HepG2 (cell line): ENCODE measurements around the gene CDK14. TPM values are rescaled to one million over a fixed set of nuclear protein-coding genes. Genes with fewer than 3 reads are reported as not detected.
A peak's percentile ranks its signal among the peaks of the same experiment; 100 is the strongest.

Source experiments
- ATAC-seq: fragments of 200-7000 bp; cut with Tn5 transposase; 3 replicates; pipeline ENCODE4 v1.9.1; 2020; ENCODE audit warnings: mild to moderate bottlenecking, moderate library complexity
- BruUV-seq: library from RNA; stranded (reverse); fragments of 400-500 nt; replicated peaks from 2 replicates; lab custom pipeline; 2021; lab: Mats Ljungman, UMichigan
- CTCF ChIA-PET: fragments of 300-600 bp; formaldehyde crosslinking; extraction: SDS; loops from one replicate; lab custom pipeline; 2021; ENCODE audit warnings: low total read pairs, inconsistent platforms, low intra/inter-chr PET ratio; lab: Yijun Ruan, JAX
- POLR2A ChIA-PET: fragments of 350-600 bp; sonication (Branson Sonifier 250); formaldehyde crosslinking; loops from one replicate; lab custom pipeline; 2020; ENCODE audit warnings: antibody characterized with exemption, inconsistent platforms; lab: Yijun Ruan, JAX
- DNase-seq: peaks from one replicate; pipeline ENCODE4 v3.0.0-alpha.2; 2015; ENCODE audit warnings: low spot score
- FAIRE-seq: peaks from 3 replicates; lab custom pipeline; 2011; peaks lifted over from hg19 to GRCh38; lab: Jason Lieb, UNC
- H2AFZ ChIP-seq: one replicate; pipeline ENCODE4 v1.6.1; 2011; ENCODE audit warnings: low read length, inconsistent platforms
- H3K27ac ChIP-seq: fragments of 300-600 bp; 3 replicates; pipeline ENCODE4 v1.8.0; 2011; ENCODE audit warnings: mixed run types, mild to moderate bottlenecking, mixed read lengths, low read length, inconsistent platforms; ENCODE audit not compliant: insufficient read depth; ENCODE audit errors: extremely low read length
- H3K27me3 ChIP-seq, 2 experiments: fragments of 200-600 bp in 1 of 2; 2 replicates in 1 of 2; 3 replicates in 1 of 2; pipeline versions ENCODE4 v1.6.0 to v1.8.0; 2011; ENCODE audit warnings: low read length in 2 of 2, mild to moderate bottlenecking in 2 of 2, moderate library complexity in 2 of 2, inconsistent platforms in 1 of 2; ENCODE audit not compliant: insufficient read depth in 2 of 2, control insufficient read depth in 1 of 2
- H3K36me3 ChIP-seq, 2 experiments: fragments of 200-600 bp in 1 of 2; replicated peaks in 1 of 2; 2 replicates in 1 of 2; 3 replicates in 1 of 2; pipeline versions ENCODE4 v1.5.1 to v1.8.0; 2011; ENCODE audit warnings: low read length in 2 of 2, inconsistent platforms in 1 of 2; ENCODE audit not compliant: insufficient read depth in 2 of 2, control insufficient read depth in 1 of 2
- H3K4me1 ChIP-seq: 2 replicates; pipeline ENCODE4 v1.5.1; 2012; ENCODE audit warnings: low read length, inconsistent platforms; ENCODE audit not compliant: insufficient read depth
- H3K4me2 ChIP-seq: 2 replicates; pipeline ENCODE4 v1.6.0; 2011; ENCODE audit warnings: low read depth, low read length, inconsistent platforms
- H3K4me3 ChIP-seq, 3 experiments: fragments of 200-600 bp in 1 of 3; sonication (generic), shearing (Covaris generic) in 1 of 3; replicated peaks in 1 of 3; 2 replicates each; pipeline ENCODE4 v1.5.1; 2011 to 2016; ENCODE audit warnings: low read length in 3 of 3, inconsistent platforms in 2 of 3, low read depth in 2 of 3, mild to moderate bottlenecking in 2 of 3, control low read depth in 1 of 3, mixed read lengths in 1 of 3; ENCODE audit not compliant: insufficient read depth in 1 of 3
- H3K79me2 ChIP-seq: one replicate; pipeline ENCODE4 v1.6.1; 2011; ENCODE audit warnings: low read length, inconsistent platforms; ENCODE audit not compliant: insufficient read depth
- H3K9ac ChIP-seq: 2 replicates; pipeline ENCODE4 v1.6.0; 2011; ENCODE audit warnings: mild to moderate bottlenecking, low read depth, low read length, inconsistent platforms; ENCODE audit not compliant: insufficient read depth
- H3K9me3 ChIP-seq: 2 replicates; pipeline ENCODE4 v1.5.1; 2012; ENCODE audit warnings: mild to moderate bottlenecking, low read length
- H4K20me1 ChIP-seq: 2 replicates; pipeline ENCODE4 v1.6.0; 2011; ENCODE audit warnings: inconsistent platforms, mild to moderate bottlenecking, low read length, moderate library complexity; ENCODE audit not compliant: insufficient read depth
- ELF4 ChIP-seq: sonication (generic); formaldehyde crosslinking; IDR thresholded peaks from 2 replicates; pipeline ENCODE4 v1.5.0; 2020; ENCODE audit warnings: missing genetic modification reagents, mild to moderate bottlenecking, moderate library complexity, borderline replicate concordance
- FOXM1 ChIP-seq: sonication (generic); formaldehyde crosslinking; IDR thresholded peaks from 2 replicates; pipeline ENCODE4 v1.5.0; 2020; ENCODE audit warnings: missing genetic modification reagents
- KDM6A ChIP-seq: IDR thresholded peaks from 2 replicates; pipeline ENCODE4 v1.6.1; 2016; ENCODE audit warnings: low read depth
- MXI1 ChIP-seq: IDR thresholded peaks from 3 replicates; pipeline ENCODE4 v1.6.1; 2012; ENCODE audit warnings: low read depth, low read length, inconsistent platforms, borderline replicate concordance
- PITX1 ChIP-seq: sonication (generic); formaldehyde crosslinking; IDR thresholded peaks from 2 replicates; pipeline ENCODE4 v1.5.1; 2020; ENCODE audit warnings: mild to moderate bottlenecking, missing genetic modification reagents
- SIN3A ChIP-seq: IDR thresholded peaks from 2 replicates; pipeline ENCODE4 v1.6.1; 2011; ENCODE audit warnings: low read depth, mild to moderate bottlenecking, control low read depth, low read length, borderline replicate concordance
- THYN1 ChIP-seq: sonication (generic); formaldehyde crosslinking; IDR thresholded peaks from 2 replicates; pipeline ENCODE4 v1.8.1; 2023; ENCODE audit warnings: low read depth, mild to moderate bottlenecking, moderate library complexity, missing genetic modification reagents, borderline replicate concordance
- ZNF30 ChIP-seq: sonication (generic); formaldehyde crosslinking; IDR thresholded peaks from 2 replicates; pipeline ENCODE4 v1.5.0; 2020; ENCODE audit warnings: mild to moderate bottlenecking, missing genetic modification reagents
- ZNF329 ChIP-seq: sonication (generic); formaldehyde crosslinking; IDR thresholded peaks from 2 replicates; pipeline ENCODE4 v1.9.0; 2021; ENCODE audit warnings: low read depth, mild to moderate bottlenecking, missing genetic modification reagents
- WGBS: methylation state at CpG from one replicate; pipeline ENCODE4 v1.1.6; 2017; ENCODE audit warnings: low lambda C conversion rate; 5-methylcytosine and 5-hydroxymethylcytosine counted together
- in situ Hi-C: cut with HindIII; loops from 2 replicates; pipeline ENCODE4 v1.10.0; 2017; ENCODE audit warnings: low pct_unique_long_range_greater_than_20kb; ENCODE audit not compliant: extremely low pct_ligation_motif_present
- intact Hi-C: fragments of 100-400 bp; cut with micrococcal nuclease; formaldehyde crosslinking; loops from one replicate; pipeline ENCODE4 v1.10.0; 2022; ENCODE audit not compliant: unreplicated experiment
- polyA plus RNA-seq, 8 experiments: library from polyadenylated mRNA; depleted of rRNA in 3 of 8; stranded (reverse) in 7 of 8; unstranded in 1 of 8; fragments of >200 nt; fragmentation: Illumina TruSeq in 4 of 8; extraction: Trizol in 4 of 8; gene quantifications; 2 replicates each; pipeline versions ENCODE4 v1.2.1 to v1.2.3, GENCODE V29; 2011 to 2016; ENCODE audit warnings: low read depth in 4 of 8, missing spikeins in 1 of 8, mixed read lengths in 1 of 8; ENCODE audit not compliant: insufficient read depth in 1 of 8
- total RNA-seq, 5 experiments: library from RNA; depleted of rRNA; stranded (reverse); fragments of >200 nt; fragmentation: Illumina TruSeq; extraction: Trizol; gene quantifications; 2 replicates each; pipeline ENCODE4 v1.2.3, GENCODE V29; 2016; ENCODE audit warnings: low read depth in 1 of 5
- TF ChIP-seq, protein P1 (sequence below): sonication (generic); formaldehyde crosslinking; IDR thresholded peaks from 2 replicates; pipeline ENCODE4 v1.4.0; 2020; ENCODE audit warnings: missing genetic modification reagents
- TF ChIP-seq, protein P2 (sequence below): sonication (generic); formaldehyde crosslinking; IDR thresholded peaks from 2 replicates; pipeline ENCODE4 v1.4.0; 2020; ENCODE audit warnings: missing genetic modification reagents

Gene CDK14
- total and polyA plus RNA-seq, 2 of the 13 experiments (the other 11 are each of a cell fraction or from before 2014, with no cell fraction given), result 0.26 to 0.71 TPM

DNA sequence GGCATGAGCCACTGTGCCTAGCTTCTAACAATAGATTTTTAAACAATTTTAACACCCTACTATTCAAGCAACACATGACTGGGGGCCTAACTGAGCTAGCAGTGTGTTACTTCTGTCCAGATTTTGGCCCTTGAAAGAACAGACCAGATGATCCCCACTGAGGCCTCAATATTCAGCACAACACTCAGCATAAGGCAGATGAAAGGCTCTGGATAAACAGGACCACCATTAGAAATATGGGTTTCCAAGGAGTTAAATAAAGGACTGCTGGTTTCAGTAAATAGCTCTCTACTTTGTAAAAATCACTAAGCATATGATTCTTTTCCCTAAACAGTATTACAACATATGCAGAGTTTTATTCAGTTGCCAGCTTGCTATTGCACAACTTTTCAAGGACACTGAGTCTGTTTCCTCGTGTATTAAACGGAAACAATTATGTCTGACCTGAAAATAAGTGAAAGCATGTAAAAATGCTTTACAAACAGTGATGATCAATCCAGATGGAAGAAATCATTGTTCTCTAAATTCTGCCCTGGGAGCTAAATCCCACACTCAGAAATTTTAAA lies 644.3 kb downstream of the CDK14 start (continued):
- TF ChIP-seq, protein P1, sequence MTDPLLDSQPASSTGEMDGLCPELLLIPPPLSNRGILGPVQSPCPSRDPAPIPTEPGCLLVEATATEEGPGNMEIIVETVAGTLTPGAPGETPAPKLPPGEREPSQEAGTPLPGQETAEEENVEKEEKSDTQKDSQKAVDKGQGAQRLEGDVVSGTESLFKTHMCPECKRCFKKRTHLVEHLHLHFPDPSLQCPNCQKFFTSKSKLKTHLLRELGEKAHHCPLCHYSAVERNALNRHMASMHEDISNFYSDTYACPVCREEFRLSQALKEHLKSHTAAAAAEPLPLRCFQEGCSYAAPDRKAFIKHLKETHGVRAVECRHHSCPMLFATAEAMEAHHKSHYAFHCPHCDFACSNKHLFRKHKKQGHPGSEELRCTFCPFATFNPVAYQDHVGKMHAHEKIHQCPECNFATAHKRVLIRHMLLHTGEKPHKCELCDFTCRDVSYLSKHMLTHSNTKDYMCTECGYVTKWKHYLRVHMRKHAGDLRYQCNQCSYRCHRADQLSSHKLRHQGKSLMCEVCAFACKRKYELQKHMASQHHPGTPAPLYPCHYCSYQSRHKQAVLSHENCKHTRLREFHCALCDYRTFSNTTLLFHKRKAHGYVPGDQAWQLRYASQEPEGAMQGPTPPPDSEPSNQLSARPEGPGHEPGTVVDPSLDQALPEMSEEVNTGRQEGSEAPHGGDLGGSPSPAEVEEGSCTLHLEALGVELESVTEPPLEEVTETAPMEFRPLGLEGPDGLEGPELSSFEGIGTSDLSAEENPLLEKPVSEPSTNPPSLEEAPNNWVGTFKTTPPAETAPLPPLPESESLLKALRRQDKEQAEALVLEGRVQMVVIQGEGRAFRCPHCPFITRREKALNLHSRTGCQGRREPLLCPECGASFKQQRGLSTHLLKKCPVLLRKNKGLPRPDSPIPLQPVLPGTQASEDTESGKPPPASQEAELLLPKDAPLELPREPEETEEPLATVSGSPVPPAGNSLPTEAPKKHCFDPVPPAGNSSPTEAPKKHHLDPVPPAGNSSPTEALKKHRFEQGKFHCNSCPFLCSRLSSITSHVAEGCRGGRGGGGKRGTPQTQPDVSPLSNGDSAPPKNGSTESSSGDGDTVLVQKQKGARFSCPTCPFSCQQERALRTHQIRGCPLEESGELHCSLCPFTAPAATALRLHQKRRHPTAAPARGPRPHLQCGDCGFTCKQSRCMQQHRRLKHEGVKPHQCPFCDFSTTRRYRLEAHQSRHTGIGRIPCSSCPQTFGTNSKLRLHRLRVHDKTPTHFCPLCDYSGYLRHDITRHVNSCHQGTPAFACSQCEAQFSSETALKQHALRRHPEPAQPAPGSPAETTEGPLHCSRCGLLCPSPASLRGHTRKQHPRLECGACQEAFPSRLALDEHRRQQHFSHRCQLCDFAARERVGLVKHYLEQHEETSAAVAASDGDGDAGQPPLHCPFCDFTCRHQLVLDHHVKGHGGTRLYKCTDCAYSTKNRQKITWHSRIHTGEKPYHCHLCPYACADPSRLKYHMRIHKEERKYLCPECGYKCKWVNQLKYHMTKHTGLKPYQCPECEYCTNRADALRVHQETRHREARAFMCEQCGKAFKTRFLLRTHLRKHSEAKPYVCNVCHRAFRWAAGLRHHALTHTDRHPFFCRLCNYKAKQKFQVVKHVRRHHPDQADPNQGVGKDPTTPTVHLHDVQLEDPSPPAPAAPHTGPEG, result no peak

DNA sequence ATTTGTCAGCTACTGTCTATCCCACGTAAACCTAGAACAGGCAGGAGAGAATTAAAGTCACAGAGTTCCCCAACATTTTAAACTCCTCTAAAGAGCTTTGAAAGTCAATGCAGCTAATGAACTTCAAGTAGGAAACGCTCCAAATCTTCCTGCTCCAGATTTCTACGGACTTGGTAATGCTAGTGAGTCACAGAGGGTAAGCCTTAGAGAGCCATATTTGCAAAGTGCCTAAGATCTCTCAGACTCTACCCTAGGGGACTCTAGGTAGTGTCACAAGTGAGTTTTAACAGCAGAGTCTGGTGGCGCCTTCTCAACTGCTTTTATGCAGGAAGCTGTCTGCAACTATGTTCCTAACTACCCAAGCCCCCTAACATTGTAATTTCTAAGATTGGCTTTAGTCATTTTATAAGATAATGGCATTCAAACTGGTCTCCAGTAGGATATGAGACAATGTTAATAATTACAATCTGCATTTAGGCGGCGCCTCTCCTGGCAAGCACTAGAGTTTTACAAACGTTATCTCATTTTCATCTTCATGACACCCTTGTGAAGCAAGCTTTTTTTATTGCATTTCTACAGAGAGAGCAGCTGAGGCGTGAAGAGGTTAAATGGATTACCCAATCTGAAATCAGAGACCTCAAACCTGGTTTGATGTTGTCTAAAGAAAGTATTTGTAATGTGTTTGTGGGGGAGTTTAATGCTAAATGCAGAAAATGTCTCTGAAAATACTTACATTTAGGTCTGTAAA lies 646.1 kb downstream of the CDK14 start:
- no peak for FAIRE-seq
- ChIA-PET POLR2A (no interaction called here), CTCF (no interaction called here)
- peaks cover 16% of the 10 kb centered on the region for H3K4me1 ChIP-seq
- H3K27ac ChIP-seq, result no peak overlapping the region
- WGBS, result 17% methylated on average over 8 of the region's 8 CpGs
- H4K20me1 ChIP-seq, result no peaks in the 10 kb centered on the region
- H3K9ac ChIP-seq, result no peak overlapping the region
- no peak overlapping the region for H3K4me3 ChIP-seq
- 0 out of 3 replicates have a peak, but pooled peaks have one; percentile 40 for ATAC-seq
- H2AFZ ChIP-seq, result no peak overlapping the region
- no TSS peak for BruUV-seq
- intact Hi-C loops (no loop called here), in situ Hi-C loops (no loop called here)
- no peaks in the 10 kb centered on the region for H3K36me3 ChIP-seq
- DNase-seq, result no peak
- no peaks in the 10 kb centered on the region for H3K9me3 ChIP-seq
- no peak overlapping the region for H3K4me2 ChIP-seq
- H3K27me3 ChIP-seq, result no peaks in the 10 kb centered on the region
- no peaks in the 10 kb centered on the region for H3K79me2 ChIP-seq
- TF ChIP-seq, protein P2, sequence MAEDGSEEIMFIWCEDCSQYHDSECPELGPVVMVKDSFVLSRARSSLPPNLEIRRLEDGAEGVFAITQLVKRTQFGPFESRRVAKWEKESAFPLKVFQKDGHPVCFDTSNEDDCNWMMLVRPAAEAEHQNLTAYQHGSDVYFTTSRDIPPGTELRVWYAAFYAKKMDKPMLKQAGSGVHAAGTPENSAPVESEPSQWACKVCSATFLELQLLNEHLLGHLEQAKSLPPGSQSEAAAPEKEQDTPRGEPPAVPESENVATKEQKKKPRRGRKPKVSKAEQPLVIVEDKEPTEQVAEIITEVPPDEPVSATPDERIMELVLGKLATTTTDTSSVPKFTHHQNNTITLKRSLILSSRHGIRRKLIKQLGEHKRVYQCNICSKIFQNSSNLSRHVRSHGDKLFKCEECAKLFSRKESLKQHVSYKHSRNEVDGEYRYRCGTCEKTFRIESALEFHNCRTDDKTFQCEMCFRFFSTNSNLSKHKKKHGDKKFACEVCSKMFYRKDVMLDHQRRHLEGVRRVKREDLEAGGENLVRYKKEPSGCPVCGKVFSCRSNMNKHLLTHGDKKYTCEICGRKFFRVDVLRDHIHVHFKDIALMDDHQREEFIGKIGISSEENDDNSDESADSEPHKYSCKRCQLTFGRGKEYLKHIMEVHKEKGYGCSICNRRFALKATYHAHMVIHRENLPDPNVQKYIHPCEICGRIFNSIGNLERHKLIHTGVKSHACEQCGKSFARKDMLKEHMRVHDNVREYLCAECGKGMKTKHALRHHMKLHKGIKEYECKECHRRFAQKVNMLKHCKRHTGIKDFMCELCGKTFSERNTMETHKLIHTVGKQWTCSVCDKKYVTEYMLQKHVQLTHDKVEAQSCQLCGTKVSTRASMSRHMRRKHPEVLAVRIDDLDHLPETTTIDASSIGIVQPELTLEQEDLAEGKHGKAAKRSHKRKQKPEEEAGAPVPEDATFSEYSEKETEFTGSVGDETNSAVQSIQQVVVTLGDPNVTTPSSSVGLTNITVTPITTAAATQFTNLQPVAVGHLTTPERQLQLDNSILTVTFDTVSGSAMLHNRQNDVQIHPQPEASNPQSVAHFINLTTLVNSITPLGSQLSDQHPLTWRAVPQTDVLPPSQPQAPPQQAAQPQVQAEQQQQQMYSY, result no peak
- TF ChIP-seq MXI1, result no peak
- TF ChIP-seq PITX1 (CRISPR knock-in tag), result no peak
- no peak for TF ChIP-seq ZNF30 (CRISPR knock-in tag)
- TF ChIP-seq THYN1 (CRISPR knock-in tag), result no peak
- no peak for TF ChIP-seq ELF4 (CRISPR knock-in tag)
- TF ChIP-seq FOXM1, result no peak
- TF ChIP-seq KDM6A (CRISPR knock-in tag), result no peak
- TF ChIP-seq SIN3A, result no peak
- no peak for TF ChIP-seq ZNF329 (CRISPR knock-in tag)
